Osteoblast (primary cell): ENCODE data around the gene CA14. TPM values are rescaled to one million over a fixed set of nuclear protein-coding genes. Genes with fewer than 3 reads are reported as not detected.

Experiments
- DNase-seq: peaks from one replicate; pipeline ENCODE4 v3.0.0; 2011; ENCODE audit warnings: low spot score, mixed read lengths; ENCODE audit not compliant: insufficient read length; ENCODE audit errors: missing footprints
- H2AFZ ChIP-seq: 2 replicates; pipeline ENCODE4 v1.6.0; 2011; ENCODE audit warnings: mild to moderate bottlenecking, low read length
- H3K27ac ChIP-seq: 2 replicates; pipeline ENCODE4 v1.5.1; 2011; ENCODE audit warnings: mild to moderate bottlenecking, low read depth, low read length, moderate library complexity
- H3K27me3 ChIP-seq: 2 replicates; pipeline ENCODE4 v1.6.0; 2012; ENCODE audit warnings: mild to moderate bottlenecking, control low read depth, inconsistent platforms, low read length, moderate library complexity; ENCODE audit not compliant: insufficient read depth
- H3K36me3 ChIP-seq: 2 replicates; pipeline ENCODE4 v1.5.1; 2011; ENCODE audit warnings: mild to moderate bottlenecking, low read length, control low read depth, moderate library complexity; ENCODE audit not compliant: insufficient read depth
- H3K4me1 ChIP-seq: 2 replicates; pipeline ENCODE4 v1.5.1; 2011; ENCODE audit warnings: mild to moderate bottlenecking, low read length, control low read depth, moderate library complexity; ENCODE audit not compliant: insufficient read depth
- H3K4me2 ChIP-seq: 2 replicates; pipeline ENCODE4 v1.6.0; 2011; ENCODE audit warnings: mild to moderate bottlenecking, low read length; ENCODE audit not compliant: insufficient read depth
- H3K4me3 ChIP-seq: fragments of 200-600 bp; sonication (generic); 3 replicates; pipeline ENCODE4 v1.5.1; 2012; ENCODE audit warnings: mild to moderate bottlenecking, low read length, inconsistent platforms; ENCODE audit not compliant: insufficient read depth
- H3K79me2 ChIP-seq: 2 replicates; pipeline ENCODE4 v1.6.0; 2012; ENCODE audit warnings: mild to moderate bottlenecking, low read length, control low read depth, inconsistent platforms; ENCODE audit not compliant: insufficient read depth
- H3K9me3 ChIP-seq: 2 replicates; pipeline ENCODE4 v1.5.1; 2011; ENCODE audit warnings: low read depth, low read length, control low read depth
- H4K20me1 ChIP-seq: 2 replicates; pipeline ENCODE4 v1.6.0; 2012; ENCODE audit warnings: mild to moderate bottlenecking, low read length, control low read depth; ENCODE audit not compliant: insufficient read depth
- total RNA-seq: library from RNA; depleted of rRNA; stranded (reverse); fragments of >200 nt; gene quantifications from 2 replicates; pipeline ENCODE4 v1.2.3, GENCODE V29; 2012
- TF ChIP-seq, protein P1 (sequence below): IDR thresholded peaks from 2 replicates; pipeline ENCODE4 v1.5.1; 2011; ENCODE audit warnings: mild to moderate bottlenecking, low read depth, low read length, moderate library complexity; ENCODE audit errors: extremely low read depth

CA14 gene
- total RNA-seq, 1 donor, result not detected

DNA sequence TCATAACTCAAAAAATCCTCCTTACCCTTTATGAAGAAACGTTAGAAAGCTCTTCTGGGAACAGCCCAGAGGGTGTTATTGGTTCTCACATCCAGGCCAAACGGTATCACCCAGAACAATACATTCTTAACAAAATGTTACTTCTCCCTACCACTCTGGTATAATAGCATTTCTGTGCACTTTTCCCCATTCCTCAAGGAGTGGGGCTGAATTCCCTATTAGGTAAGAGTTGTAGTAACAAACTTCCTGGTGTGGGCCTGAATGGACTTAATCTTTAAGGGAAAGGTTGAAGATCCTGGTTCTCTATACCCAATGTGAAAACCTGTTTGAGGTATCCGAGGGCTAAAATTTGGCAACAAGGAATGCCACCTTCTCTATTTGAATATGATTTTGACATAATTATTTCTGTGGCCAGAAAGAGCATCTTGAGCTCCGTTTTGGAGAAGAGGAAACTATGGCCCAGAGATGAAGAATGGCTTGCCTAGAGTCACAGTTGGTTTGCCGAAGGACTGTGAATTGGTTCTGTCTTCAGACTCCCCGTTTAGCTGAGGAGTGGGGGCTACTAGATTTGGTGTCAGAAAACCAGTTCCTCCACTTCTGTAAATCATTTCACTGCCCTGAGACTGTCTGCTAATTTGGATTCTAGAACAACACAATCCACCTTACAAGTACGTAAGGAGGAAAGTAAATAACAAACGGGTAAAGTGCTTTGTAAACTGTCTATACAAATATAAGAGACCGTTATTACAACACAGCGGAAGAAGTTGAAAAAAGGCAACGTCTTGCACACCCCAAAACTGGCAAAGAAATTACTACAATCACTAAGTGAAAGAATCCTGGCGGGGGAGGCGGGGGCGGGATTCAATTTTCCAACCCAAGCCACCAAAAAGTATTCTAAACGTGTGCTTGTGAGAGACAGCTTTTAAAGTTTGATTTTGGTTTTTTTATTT is 23.9 kb upstream of the CA14 start:
- Histone ChIP-seq H3K4me1 (peaks cover 16% of the 10 kb centered on the region), H3K4me3 (peak overlapping the region; percentile 72), H3K27ac (peak overlapping the region; percentile 60), H3K79me2 (peaks cover 43% of the 10 kb centered on the region), H3K4me2 (peak overlapping the region; percentile 99), H2AFZ (peak overlapping the region; percentile 56), H3K36me3 (peaks cover 10% of the 10 kb centered on the region), H3K9me3 (no peaks in the 10 kb centered on the region), H4K20me1 (no peaks in the 10 kb centered on the region), H3K27me3 (no peaks in the 10 kb centered on the region)
- peak; percentile 61 for DNase-seq
- TF ChIP-seq, protein P1, sequence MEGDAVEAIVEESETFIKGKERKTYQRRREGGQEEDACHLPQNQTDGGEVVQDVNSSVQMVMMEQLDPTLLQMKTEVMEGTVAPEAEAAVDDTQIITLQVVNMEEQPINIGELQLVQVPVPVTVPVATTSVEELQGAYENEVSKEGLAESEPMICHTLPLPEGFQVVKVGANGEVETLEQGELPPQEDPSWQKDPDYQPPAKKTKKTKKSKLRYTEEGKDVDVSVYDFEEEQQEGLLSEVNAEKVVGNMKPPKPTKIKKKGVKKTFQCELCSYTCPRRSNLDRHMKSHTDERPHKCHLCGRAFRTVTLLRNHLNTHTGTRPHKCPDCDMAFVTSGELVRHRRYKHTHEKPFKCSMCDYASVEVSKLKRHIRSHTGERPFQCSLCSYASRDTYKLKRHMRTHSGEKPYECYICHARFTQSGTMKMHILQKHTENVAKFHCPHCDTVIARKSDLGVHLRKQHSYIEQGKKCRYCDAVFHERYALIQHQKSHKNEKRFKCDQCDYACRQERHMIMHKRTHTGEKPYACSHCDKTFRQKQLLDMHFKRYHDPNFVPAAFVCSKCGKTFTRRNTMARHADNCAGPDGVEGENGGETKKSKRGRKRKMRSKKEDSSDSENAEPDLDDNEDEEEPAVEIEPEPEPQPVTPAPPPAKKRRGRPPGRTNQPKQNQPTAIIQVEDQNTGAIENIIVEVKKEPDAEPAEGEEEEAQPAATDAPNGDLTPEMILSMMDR, result no peak

DNA sequence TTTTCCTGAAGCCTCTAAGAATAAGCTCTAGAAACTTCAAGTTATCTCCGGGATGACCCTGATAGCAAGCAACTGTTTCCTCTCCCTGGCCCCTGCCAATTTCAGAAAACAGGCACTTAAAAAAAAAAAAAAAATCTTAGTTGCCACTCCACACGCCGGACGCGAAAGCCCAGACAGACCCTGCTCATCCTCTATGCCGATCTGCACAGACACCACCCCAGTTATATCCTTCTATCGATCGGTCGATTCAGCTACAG is 23.3 kb upstream of the CA14 start:
- H3K4me2 ChIP-seq, result peak overlapping the region; percentile 99
- H3K27me3 ChIP-seq, result no peaks in the 10 kb centered on the region
- peak overlapping the region; percentile 72 for H3K4me3 ChIP-seq
- H4K20me1 ChIP-seq, result no peaks in the 10 kb centered on the region
- peaks cover 16% of the 10 kb centered on the region for H3K4me1 ChIP-seq
- H3K36me3 ChIP-seq, result peaks cover 6% of the 10 kb centered on the region
- TF ChIP-seq, protein P1, result no peak
- H3K27ac ChIP-seq, result peak overlapping the region; percentile 60
- H3K79me2 ChIP-seq, result peaks cover 43% of the 10 kb centered on the region
- no peak for DNase-seq
- H2AFZ ChIP-seq, result peak overlapping the region; percentile 87
- no peaks in the 10 kb centered on the region for H3K9me3 ChIP-seq

DNA sequence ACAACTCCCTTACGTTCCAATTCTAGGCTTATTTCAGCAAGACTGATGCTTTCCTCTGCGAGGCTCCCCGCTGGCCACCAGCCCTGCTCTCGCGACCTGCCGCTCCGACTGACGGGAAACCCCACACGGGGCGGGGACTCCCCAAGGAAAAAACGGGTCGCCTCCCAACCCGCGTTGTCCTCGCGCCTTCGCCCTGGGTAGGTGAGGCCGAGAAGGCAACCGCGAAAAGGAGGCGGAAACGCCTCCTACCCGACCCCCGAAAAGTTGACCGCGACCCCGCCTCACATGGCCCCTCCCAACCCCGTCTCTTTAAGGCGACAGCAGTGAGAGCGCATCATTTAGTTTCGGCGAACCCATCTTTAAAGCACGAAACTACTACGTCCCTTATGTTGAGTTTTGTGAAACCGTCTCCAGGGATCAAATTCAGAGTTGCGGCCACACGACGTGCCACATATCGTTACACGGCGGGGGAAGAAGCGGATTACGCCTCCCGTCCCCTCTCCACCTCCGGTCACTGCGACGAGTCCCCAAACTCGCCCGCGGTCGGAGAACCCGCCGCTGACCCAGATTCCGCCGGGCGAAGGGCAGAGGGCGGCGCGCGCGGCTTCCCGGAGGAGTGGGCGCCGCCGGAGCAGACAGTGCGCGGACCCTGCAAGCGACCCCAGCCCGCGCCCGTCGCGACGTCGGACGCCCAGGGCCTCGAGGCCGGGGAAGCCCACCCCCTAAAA is 22.8 kb upstream of the CA14 start:
- Histone ChIP-seq H3K79me2 (peaks cover 43% of the 10 kb centered on the region), H3K36me3 (peaks cover 5% of the 10 kb centered on the region), H3K27ac (peak overlapping the region; percentile 60), H3K4me3 (peak overlapping the region; percentile 72), H3K4me1 (peaks cover 16% of the 10 kb centered on the region), H3K9me3 (no peaks in the 10 kb centered on the region), H4K20me1 (no peaks in the 10 kb centered on the region), H2AFZ (peak overlapping the region; percentile 87), H3K4me2 (peak overlapping the region; percentile 99), H3K27me3 (no peaks in the 10 kb centered on the region)
- TF ChIP-seq, protein P1, result no peak
- DNase-seq, result peak; percentile 92
